DND-41 (cell line): ENCODE results near the gene ENO2.

Experiments used
- CTCF ChIP-seq: IDR thresholded peaks from 2 replicates; pipeline ENCODE4 v1.5.1; 2012; ENCODE audit warnings: borderline replicate concordance, low read length, moderate library complexity, mild to moderate bottlenecking; ENCODE audit not compliant: poor library complexity, severe bottlenecking; ENCODE audit errors: extremely low read depth
- EZH2 ChIP-seq: IDR thresholded peaks from 3 replicates; pipeline ENCODE4 v1.6.1; 2012; ENCODE audit warnings: borderline replicate concordance, low read depth, mild to moderate bottlenecking, moderate library complexity, low read length, inconsistent platforms; ENCODE audit not compliant: severe bottlenecking

GRCh38 chr12:6928022-6928702 lies 13.8 kb downstream of the ENO2 start:
- TF ChIP-seq EZH2 (no peak), CTCF (no peak)
